GM19238 (cell line): ENCODE results near the gene DCDC1.

Experiments used
- DNase-seq: peaks from one replicate; pipeline ENCODE4 v3.0.0; 2011; ENCODE audit warnings: low spot score; ENCODE audit not compliant: insufficient read length

Gene DCDC1

GRCh38 chr11:31110830-31111229 lies 258.7 kb downstream of the DCDC1 start:
- no peak for DNase-seq

DNA sequence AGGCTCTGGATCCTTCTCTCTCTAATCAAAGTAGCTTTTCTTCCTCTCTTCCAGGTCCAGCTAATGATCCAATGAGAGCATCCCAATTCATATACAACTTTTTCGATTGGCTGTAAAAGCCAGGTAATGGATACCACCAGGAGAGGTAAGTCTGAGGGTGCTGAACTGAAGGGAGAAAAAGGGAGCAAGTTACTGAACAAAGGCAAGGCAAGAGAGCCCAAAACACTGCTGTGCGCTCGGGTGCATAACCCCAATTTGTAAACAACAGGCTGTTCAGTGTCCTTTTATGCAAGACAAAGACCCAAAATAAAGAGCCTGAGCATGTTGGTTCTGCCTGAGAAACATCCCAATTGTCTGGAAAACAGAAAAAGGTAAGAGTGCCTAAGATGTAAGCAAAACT lies 260.1 kb downstream of the DCDC1 start:
- DNase-seq = no peak

- DNase-seq = no peak
Measured at GRCh38 chr11:31107649-31108048, 261.9 kb downstream of the DCDC1 start.

- DNase-seq = peak; percentile 3
Measured at GRCh38 chr11:31106968-31107576, 262.5 kb downstream of the DCDC1 start.

- DNase-seq = no peak
Measured at GRCh38 chr11:31106326-31106725, 263.2 kb downstream of the DCDC1 start.

DNA sequence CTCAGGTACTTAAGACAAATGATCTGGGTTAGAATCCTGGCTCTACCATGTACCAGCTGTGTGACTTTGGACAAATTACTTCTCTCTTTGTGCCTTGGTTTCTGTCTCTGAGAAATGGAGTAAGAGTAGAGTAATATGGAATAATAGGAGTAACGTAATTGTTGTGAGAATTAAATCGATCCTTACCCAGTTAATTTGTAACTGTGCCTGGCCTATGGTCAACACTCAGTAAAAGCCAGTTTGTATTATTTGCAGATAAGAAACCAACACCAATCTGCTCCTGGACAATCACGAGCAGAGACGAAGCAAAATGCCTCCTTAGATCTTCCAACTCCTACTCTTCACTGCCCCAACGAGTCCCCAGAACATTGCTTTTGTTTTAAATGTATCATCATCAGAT lies 266.7 kb downstream of the DCDC1 start:
- DNase-seq = no peak

DNA sequence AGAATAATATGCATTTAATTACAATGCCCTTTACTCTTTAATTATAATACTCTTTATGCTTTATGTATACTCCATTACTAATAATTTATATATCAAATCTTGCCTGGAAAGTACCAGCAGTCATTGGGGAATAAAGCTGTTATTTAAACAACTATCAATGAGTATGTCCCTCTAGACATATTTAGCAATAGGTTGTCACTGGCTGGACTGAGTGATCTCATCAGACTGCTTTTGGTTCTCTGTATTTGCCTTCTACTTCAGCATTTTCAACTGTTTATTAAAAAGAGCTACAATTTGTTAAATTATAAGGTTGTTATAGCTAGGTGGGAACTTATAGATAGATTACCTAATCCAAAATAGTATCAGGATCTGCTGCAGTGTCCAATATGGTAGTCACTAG lies 267.2 kb downstream of the DCDC1 start:
- no peak for DNase-seq

DNA sequence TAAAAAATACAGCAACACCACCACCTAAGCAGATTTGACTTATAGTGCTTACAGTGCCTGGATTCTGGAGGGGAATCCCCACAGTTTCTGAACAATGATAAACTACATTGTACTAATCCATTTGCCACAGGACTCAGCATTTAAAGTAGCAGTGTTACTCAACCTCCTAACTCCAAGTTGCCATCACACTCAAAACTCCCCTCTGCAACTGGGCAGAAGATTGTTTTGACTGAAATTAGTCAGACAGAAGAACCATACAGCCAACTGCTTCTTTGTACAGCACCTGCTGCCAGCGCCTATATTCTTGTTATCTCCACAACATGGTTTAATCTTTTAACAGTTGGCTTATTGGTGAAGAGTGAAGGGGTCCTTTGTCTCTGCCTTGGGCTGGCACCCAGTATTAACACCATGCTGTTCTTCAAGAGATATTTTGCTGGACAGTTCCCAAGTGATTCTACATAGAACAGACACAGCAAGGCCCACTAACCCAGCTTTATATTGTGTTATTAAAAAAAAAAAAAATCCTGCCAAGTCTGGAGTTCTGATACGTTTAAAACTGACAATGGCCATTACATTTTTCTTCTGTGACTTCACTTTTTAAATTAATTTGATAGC lies 273.2 kb downstream of the DCDC1 start:
- no peak for DNase-seq

DNA sequence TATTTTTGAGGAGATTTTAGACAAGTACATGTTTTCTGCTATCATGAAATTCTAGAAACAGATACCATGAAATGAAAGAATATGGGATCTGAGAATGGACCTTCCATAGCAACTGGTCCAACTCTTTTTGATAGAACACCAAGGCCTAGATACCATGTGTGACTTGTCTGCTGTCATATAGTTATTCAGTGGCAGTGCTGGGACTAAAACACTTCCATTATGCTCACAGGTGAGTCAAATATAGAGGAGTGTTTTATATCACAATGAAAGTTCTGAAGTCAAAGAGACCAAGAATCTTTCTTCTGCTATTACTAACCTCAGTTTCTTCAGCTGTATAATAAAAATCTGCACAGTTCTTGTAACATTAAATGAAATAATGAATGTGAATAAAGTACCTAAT lies 276.9 kb downstream of the DCDC1 start:
- DNase-seq = no peak

DNA sequence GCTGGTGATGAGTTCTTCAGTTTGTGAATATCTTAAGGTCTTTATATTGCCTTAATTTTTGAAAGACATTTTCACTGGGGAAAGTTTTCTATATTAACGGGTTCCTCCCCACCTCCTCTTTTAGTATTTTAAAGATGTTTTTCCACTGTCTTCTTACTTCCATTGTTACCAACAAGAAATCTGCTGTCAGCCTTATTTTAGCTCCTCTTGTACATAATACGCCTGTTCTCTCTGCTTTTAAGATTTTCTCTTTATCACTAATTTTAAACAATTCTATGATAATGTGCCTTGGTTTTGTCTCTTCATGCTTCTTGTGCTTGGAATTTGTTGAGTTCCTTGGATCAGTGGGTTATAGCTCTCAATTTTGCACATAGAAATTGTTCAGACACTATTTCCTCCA lies 280.4 kb downstream of the DCDC1 start:
- no peak for DNase-seq

DNA sequence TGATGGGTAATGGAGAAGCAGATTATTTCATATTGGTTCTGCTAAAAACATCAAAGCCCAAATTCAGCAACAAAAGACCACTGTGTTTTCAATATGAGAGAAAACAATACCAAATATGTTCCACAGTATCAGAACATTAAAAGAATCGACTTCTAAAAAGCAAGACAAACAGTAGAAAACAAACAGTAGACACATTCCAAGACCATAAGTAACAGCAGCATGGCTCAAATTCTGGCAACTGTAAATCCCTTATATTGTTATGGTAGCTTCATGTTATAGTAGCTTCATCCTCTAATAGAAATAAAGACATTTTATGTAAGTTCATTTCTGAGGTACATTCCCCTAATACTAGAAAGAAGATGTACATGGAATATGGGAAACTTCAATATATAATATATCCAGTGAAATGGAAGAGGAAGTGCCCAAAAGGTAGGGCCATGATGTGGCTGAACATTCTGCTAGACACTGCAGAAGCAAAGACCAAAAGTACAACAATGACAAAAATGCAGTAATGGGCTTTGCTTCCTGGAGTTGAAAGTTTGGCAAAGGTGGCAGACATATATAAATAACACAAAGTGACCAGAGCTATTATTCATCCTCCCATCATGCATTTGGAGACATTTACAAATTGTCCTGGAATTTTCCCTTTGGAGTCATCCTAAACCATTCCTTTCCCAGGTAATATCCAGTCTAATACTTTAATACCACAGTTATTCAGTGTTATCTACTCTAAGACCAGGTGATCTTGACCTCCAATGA lies 299.9 kb downstream of the DCDC1 start:
- DNase-seq = no peak

DNA sequence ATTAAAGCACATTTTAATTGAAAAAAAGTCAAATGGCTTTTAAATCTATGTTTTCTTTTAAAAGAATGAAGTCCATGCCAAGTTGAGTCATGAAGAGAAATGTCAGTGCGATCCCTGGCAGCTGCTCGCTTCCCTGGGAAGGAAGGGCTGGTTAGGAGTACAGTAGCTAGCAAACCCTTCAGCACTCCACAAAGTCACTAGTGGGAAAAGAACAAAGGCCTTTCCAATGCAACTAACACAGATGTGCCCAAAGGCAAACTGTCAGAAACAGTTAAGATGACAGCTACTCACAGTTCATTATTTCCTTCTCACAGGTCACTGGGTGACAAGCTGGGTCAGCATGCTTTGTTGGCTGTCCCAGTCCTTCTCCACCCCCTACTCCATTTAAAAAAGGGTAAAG lies 308.7 kb downstream of the DCDC1 start:
- no peak for DNase-seq

- DNase-seq = no peak
Measured at GRCh38 chr11:31059529-31059928, 310.0 kb downstream of the DCDC1 start.

DNA sequence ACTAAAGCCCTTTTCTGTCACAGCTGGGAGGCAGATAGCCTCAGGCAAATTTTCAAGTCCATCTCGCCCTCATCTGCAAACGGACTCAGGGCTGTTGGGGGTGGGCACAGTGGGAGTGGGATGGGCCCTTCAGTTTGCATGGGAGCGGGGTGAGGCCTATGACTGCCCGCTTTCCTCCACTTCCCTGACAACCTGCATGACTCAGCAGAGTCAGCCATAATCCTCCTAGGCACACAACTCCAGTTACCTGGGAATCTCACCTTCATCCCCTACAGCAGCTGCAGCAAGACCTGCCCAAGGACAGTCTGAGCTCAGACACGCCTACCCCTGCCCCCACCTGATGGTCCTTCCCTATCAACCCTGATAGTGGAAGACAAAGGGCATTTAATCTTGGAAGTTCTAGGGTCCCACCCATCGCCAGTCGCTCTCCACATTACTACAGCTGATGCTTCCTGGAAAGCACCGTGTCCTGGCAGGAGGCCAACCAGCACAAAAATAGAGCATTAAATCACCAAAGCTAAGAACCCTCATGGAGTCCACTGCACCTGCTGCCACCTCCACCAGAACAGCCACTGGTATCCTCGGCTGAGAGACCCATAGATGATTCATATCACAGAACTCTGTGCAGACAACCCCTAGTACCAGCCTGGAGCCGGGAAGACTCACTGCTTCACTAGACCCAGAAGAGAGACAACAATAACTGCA lies 319.3 kb downstream of the DCDC1 start:
- no peak for DNase-seq

DNA sequence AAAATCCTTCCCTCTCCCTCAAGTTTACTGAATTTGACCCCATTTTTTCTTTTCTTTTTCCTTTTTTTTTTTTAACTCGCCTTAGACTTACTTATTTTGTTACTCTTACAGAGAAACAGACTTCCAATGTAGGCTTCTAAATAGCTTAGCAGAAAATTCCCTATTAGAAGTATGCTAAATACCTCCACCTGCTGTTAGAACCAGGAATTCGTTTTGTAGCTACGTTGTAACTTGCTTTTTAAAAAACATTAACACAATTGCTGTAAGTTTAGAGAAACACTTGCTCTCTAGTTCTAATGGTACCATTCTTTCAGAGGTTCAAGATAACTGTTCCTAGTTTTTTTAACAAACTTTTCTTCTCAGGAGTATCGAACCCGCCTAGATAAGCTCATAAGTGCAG lies 324.2 kb downstream of the DCDC1 start:
- DNase-seq = no peak

DNA sequence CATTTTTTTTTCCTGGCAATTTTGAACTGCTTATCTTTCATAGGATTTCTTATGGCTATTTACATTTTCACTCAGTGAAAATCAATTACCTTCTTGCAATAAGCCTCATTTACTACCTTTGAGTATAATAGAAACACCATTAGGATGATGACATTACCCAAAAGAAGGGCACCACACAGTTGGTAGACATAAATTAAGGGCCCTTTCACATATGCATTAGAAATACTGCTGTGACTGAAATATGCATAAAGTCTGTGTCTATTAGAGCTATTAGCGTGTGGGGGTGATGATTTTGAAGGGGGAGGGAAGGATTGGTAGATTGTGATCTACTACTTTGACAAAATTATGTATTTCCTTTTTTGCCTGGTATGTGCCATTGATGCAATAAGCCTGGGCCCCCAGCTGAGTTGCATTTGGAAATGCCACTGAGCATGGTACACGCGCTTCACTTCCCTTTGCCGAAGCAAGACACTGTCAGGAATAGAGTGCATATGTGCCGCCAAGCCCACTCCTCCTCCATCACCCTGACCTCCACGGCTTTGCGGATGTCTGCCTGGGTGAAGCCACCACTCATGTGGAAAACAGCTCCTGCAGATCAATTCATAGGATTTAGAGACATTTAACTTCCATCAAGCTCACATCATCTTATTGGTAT lies 339.3 kb downstream of the DCDC1 start:
- no peak for DNase-seq

- DNase-seq = no peak
Measured at GRCh38 chr11:31026315-31026714, 343.2 kb downstream of the DCDC1 start.

- DNase-seq = no peak
Measured at GRCh38 chr11:31022080-31022479, 347.5 kb downstream of the DCDC1 start.

- no peak for DNase-seq
Measured at GRCh38 chr11:31019786-31020185, 349.8 kb downstream of the DCDC1 start.

DNA sequence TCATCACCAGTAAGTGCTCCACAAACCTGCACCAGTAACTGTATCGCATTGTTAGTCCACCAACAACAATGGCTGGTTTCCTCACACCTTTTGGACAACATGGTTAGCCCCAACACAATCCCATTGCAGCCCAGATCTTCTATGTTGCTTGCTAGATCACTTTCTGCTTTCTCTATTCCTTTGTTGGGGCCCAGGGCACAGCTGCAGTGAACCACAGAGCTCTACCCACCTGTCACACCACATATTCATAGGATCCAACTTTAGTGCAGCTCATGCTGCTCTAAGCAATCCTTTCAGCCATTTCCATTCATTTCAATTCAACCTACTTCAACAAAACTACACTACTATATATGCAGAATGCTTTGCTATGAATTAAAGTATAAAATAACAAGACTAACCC lies 364.3 kb downstream of the DCDC1 start:
- DNase-seq = no peak

DNA sequence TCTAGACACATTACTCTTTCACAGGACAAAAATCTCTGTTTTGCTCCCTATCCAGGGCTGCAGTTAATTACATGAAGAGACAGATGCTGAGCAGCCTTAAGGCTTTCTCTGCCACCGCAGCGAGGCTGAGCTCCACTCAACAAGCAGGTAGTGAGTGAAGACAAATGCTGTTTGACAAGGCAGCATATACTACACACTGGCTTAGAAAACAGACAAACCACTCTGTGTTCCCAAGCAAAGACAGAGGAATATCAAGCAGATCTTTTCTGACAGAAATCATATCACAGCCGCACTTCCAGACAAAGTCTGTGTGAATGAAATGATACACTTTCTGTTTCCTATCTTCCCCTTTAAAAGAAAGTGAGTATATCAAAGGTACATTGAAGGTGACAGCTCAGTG lies 368.1 kb downstream of the DCDC1 start:
- no peak for DNase-seq

- no peak for DNase-seq
Measured at GRCh38 chr11:31000381-31000780, 369.2 kb downstream of the DCDC1 start.
